ENCODE measurements around the gene NRM. TPM values are rescaled to one million over a fixed set of nuclear protein-coding genes. Genes with fewer than 3 reads are reported as not detected.

NRM gene
- total and polyA plus RNA-seq, 2 of the 13 experiments (the other 11 are each of a cell fraction or from before 2014, with no cell fraction given) = 12.5 to 16.0 TPM

GRCh38 chr6:30717129-30717844 lies 26.5 kb upstream of the NRM start, which contains the start of gene MDC1 (continued):
- peak; percentile 13; the same call in 1 of the 2 replicates for TF ChIP-seq ZFP90 (CRISPR knock-in tag; IDR thresholded peaks at IDR 0.05; ENCODE audit: borderline replicate concordance)
- 0 out of 2 replicates have a peak, but pooled peaks have one; percentile 39 for TF ChIP-seq ZBTB39 (CRISPR knock-in tag; IDR thresholded peaks at IDR 0.05)
- TF ChIP-seq ZFP36L1 (CRISPR knock-in tag; IDR thresholded peaks at IDR 0.05) = peak; percentile 99
- TF ChIP-seq ZNF230 (CRISPR knock-in tag; IDR thresholded peaks at IDR 0.05) = peak; percentile 91
- peak; percentile 14; the same call in 1 of the 2 replicates for TF ChIP-seq IRF1 (CRISPR knock-in tag; IDR thresholded peaks at IDR 0.05; ENCODE audit: low read depth)
- TF ChIP-seq ZBTB20 (CRISPR knock-in tag; IDR thresholded peaks at IDR 0.05; ENCODE audit: borderline replicate concordance, low read depth) = peak; percentile 85; the same call in 1 of the 2 replicates
- TF ChIP-seq KDM1A (CRISPR knock-in tag; IDR thresholded peaks at IDR 0.05) = no peak
- TF ChIP-seq ZBTB26 (CRISPR knock-in tag; IDR thresholded peaks at IDR 0.05; ENCODE audit: borderline replicate concordance) = peak; percentile 73; the same call in 1 of the 2 replicates
- TF ChIP-seq ZNF10 (CRISPR knock-in tag; IDR thresholded peaks at IDR 0.05; ENCODE audit: borderline replicate concordance, low read depth) = no peak
- peak; percentile 94 for TF ChIP-seq DNMT3B (CRISPR knock-in tag; conservative IDR thresholded peaks at IDR 0.05)
- no peak for TF ChIP-seq BCLAF1 (IDR thresholded peaks at IDR 0.05)
- no peak for TF ChIP-seq ELF4 (CRISPR knock-in tag; IDR thresholded peaks at IDR 0.05; ENCODE audit: borderline replicate concordance)
- TF ChIP-seq SAP130 (CRISPR knock-in tag; IDR thresholded peaks at IDR 0.05; ENCODE audit: low read depth) = peak; percentile 100
- no peak; the same call in 1 of the 2 replicates for TF ChIP-seq PREB (CRISPR knock-in tag; IDR thresholded peaks at IDR 0.05)
- peak; percentile 69; the same call in 1 of the 2 replicates for TF ChIP-seq NFE2 (CRISPR knock-in tag; IDR thresholded peaks at IDR 0.05)
- TF ChIP-seq HIC2 (CRISPR knock-in tag; IDR thresholded peaks at IDR 0.05; ENCODE audit: low read depth) = peak; percentile 4; the same call in 1 of the 2 replicates
- no peak for TF ChIP-seq SOX13 (IDR thresholded peaks at IDR 0.05)
- peak in 1 of 2 experiments; percentile 83; a peak in 2 of 4 replicates for TF ChIP-seq SOX13 (CRISPR knock-in tag; conservative IDR thresholded peaks at IDR 0.05 in 1 of 2, IDR thresholded peaks at IDR 0.05 in 1 of 2)

Measured in HepG2 (cell line).